Measurements from ENCODE around the gene STK40.

Gene STK40

GRCh38 chr1:36346741-36347370 is 38.9 kb downstream of the STK40 start:
- no peak for TF ChIP-seq CREB1 (IDR thresholded peaks at IDR 0.05; ENCODE audit: low read depth)
- no peak for TF ChIP-seq TEAD4 (IDR thresholded peaks at IDR 0.05)
- TF ChIP-seq TCF12 (IDR thresholded peaks at IDR 0.05; ENCODE audit: low read depth): no peak
- no peak for TF ChIP-seq YY1 (IDR thresholded peaks at IDR 0.05; ENCODE audit: low read depth)
- TF ChIP-seq TAF1 (IDR thresholded peaks at IDR 0.05; ENCODE audit: low read depth): no peak

- TF ChIP-seq TAF1 (IDR thresholded peaks at IDR 0.05; ENCODE audit: low read depth) (no peak), EP300 (IDR thresholded peaks at IDR 0.05; ENCODE audit: borderline replicate concordance) (no peak), YY1 (IDR thresholded peaks at IDR 0.05; ENCODE audit: low read depth) (no peak), NFIC (IDR thresholded peaks at IDR 0.05) (no peak), USF1 (IDR thresholded peaks at IDR 0.05) (no peak), CEBPB (IDR thresholded peaks at IDR 0.05) (no peak)
Observed at GRCh38 chr1:36345353-36345752, 40.4 kb downstream of the STK40 start.

- TF ChIP-seq CREB1 (IDR thresholded peaks at IDR 0.05; ENCODE audit: low read depth) (no peak), TEAD4 (IDR thresholded peaks at IDR 0.05) (no peak), RAD21 (IDR thresholded peaks at IDR 0.05; ENCODE audit: low read depth) (no peak), TCF12 (IDR thresholded peaks at IDR 0.05; ENCODE audit: low read depth) (no peak), USF1 (IDR thresholded peaks at IDR 0.05) (no peak), NFIC (IDR thresholded peaks at IDR 0.05) (no peak), EGR1 (IDR thresholded peaks at IDR 0.05) (no peak), YY1 (IDR thresholded peaks at IDR 0.05; ENCODE audit: low read depth) (no peak), FOXM1 (IDR thresholded peaks at IDR 0.05; ENCODE audit: borderline replicate concordance, low read depth) (no peak), ZBTB7A (IDR thresholded peaks at IDR 0.05; ENCODE audit: low read depth) (no peak), MAX (IDR thresholded peaks at IDR 0.05) (no peak), TAF1 (IDR thresholded peaks at IDR 0.05; ENCODE audit: low read depth) (no peak)
Observed at GRCh38 chr1:36344395-36344680, 41.4 kb downstream of the STK40 start.

GRCh38 chr1:36343651-36344394 is 41.9 kb downstream of the STK40 start:
- TF ChIP-seq ZBTB7A (IDR thresholded peaks at IDR 0.05; ENCODE audit: low read depth) (no peak), TCF12 (IDR thresholded peaks at IDR 0.05; ENCODE audit: low read depth) (no peak), TEAD4 (IDR thresholded peaks at IDR 0.05) (no peak), USF1 (IDR thresholded peaks at IDR 0.05) (no peak), RAD21 (IDR thresholded peaks at IDR 0.05; ENCODE audit: low read depth) (no peak), YY1 (IDR thresholded peaks at IDR 0.05; ENCODE audit: low read depth) (no peak), EP300 (IDR thresholded peaks at IDR 0.05; ENCODE audit: borderline replicate concordance) (no peak), TAF1 (IDR thresholded peaks at IDR 0.05; ENCODE audit: low read depth) (no peak), MAX (IDR thresholded peaks at IDR 0.05) (no peak), CEBPB (IDR thresholded peaks at IDR 0.05) (no peak), CREB1 (IDR thresholded peaks at IDR 0.05; ENCODE audit: low read depth) (no peak), NFIC (IDR thresholded peaks at IDR 0.05) (no peak), REST (IDR thresholded peaks at IDR 0.05; ENCODE audit: low read depth) (no peak), FOXM1 (IDR thresholded peaks at IDR 0.05; ENCODE audit: borderline replicate concordance, low read depth) (no peak), EGR1 (IDR thresholded peaks at IDR 0.05) (no peak)

GRCh38 chr1:36342426-36343185 is 43.1 kb downstream of the STK40 start:
- TF ChIP-seq ZBTB7A (IDR thresholded peaks at IDR 0.05; ENCODE audit: low read depth) (no peak), RAD21 (IDR thresholded peaks at IDR 0.05; ENCODE audit: low read depth) (peak; percentile 88)

- no peak for TF ChIP-seq TEAD4 (IDR thresholded peaks at IDR 0.05)
- TF ChIP-seq TCF12 (IDR thresholded peaks at IDR 0.05; ENCODE audit: low read depth): no peak
Observed at GRCh38 chr1:36341626-36342320, 44.0 kb downstream of the STK40 start.
